CD8-positive, alpha-beta memory T cell (primary cell): ENCODE measurements around the gene GPR84. TPM values are rescaled to one million over a fixed set of nuclear protein-coding genes. Genes with fewer than 3 reads are reported as not detected.

Experiments used
- CTCF ChIA-PET: fragments of 350-600 bp; sonication (Branson Sonifier 250); formaldehyde crosslinking; loops from one replicate; lab custom pipeline; 2021; ENCODE audit warnings: antibody characterized with exemption; lab: Charles Lee
- POLR2A ChIA-PET: fragments of 350-600 bp; sonication (Branson Sonifier 250); formaldehyde crosslinking; loops from one replicate; lab custom pipeline; 2021; ENCODE audit warnings: antibody characterized with exemption; lab: Charles Lee
- DNase-seq, 5 donors: peaks; one replicate each; pipeline versions ENCODE4 v3.0.0 to v3.0.0-alpha.2; 2020 to 2022; ENCODE audit warnings: mixed read lengths in 1 of 5
- H3K27ac ChIP-seq: one replicate; pipeline ENCODE4 v1.7.0; 2013; ENCODE audit warnings: low read depth, mild to moderate bottlenecking, low read length, moderate library complexity
- H3K27me3 ChIP-seq: 2 replicates; pipeline ENCODE4 v1.7.0; 2013; ENCODE audit warnings: low read length, mild to moderate bottlenecking; ENCODE audit not compliant: insufficient read depth, poor library complexity, severe bottlenecking
- H3K36me3 ChIP-seq: 2 replicates; pipeline ENCODE4 v1.7.0; 2013; ENCODE audit warnings: mild to moderate bottlenecking, low read length, moderate library complexity; ENCODE audit not compliant: insufficient read depth
- H3K4me1 ChIP-seq: 2 replicates; pipeline ENCODE4 v1.7.0; 2013; ENCODE audit warnings: mild to moderate bottlenecking, low read length, moderate library complexity; ENCODE audit not compliant: insufficient read depth
- H3K4me3 ChIP-seq: 2 replicates; pipeline ENCODE4 v1.7.0; 2013; ENCODE audit warnings: mild to moderate bottlenecking, low read length
- H3K9me3 ChIP-seq: 2 replicates; pipeline ENCODE4 v1.7.0; 2013; ENCODE audit warnings: mild to moderate bottlenecking, low read length
- H3K27ac Mint-ChIP-seq, 8 donors: one replicate each; pipeline ENCODE4 v1.8.0; 2020 to 2021; ENCODE audit warnings: mixed read lengths in 8 of 8, mild to moderate bottlenecking in 6 of 8, inconsistent platforms in 3 of 8, moderate library complexity in 3 of 8
- H3K27me3 Mint-ChIP-seq, 2 donors: one replicate each; pipeline ENCODE4 v1.8.0; 2020 to 2021; ENCODE audit warnings: mixed read lengths in 2 of 2, mild to moderate bottlenecking in 1 of 2, moderate library complexity in 1 of 2
- H3K36me3 Mint-ChIP-seq, 3 donors: one replicate each; pipeline ENCODE4 v1.8.0; 2020 to 2021; ENCODE audit warnings: mixed read lengths in 3 of 3, inconsistent platforms in 1 of 3, mild to moderate bottlenecking in 1 of 3
- H3K4me1 Mint-ChIP-seq, 3 donors: one replicate each; pipeline ENCODE4 v1.8.0; 2020 to 2021; ENCODE audit warnings: mixed read lengths in 3 of 3, inconsistent platforms in 1 of 3, mild to moderate bottlenecking in 1 of 3
- H3K4me3 Mint-ChIP-seq, 7 donors: one replicate each; pipeline ENCODE4 v1.8.0; 2020 to 2021; ENCODE audit warnings: mixed read lengths in 7 of 7, mild to moderate bottlenecking in 6 of 7, moderate library complexity in 4 of 7, inconsistent platforms in 2 of 7
- H3K9me3 Mint-ChIP-seq, 5 donors: one replicate each; pipeline ENCODE4 v1.8.0; 2020 to 2022; ENCODE audit warnings: mixed read lengths in 5 of 5, mild to moderate bottlenecking in 3 of 5, moderate library complexity in 2 of 5, inconsistent platforms in 1 of 5
- polyA plus RNA-seq: library from polyadenylated mRNA; unstranded; fragments of 300-500 nt; fragmentation: Illumina TruSeq; gene quantifications from one replicate; pipeline ENCODE4 v1.2.3, GENCODE V29; 2021
- total RNA-seq, 2 experiments: library from RNA; stranded (reverse); gene quantifications; one replicate each; pipeline ENCODE4 v1.2.3, GENCODE V29; 2021

Gene GPR84
- total and polyA plus RNA-seq, 3 experiments from 2014 or later: 0.15 to 0.16 TPM; not detected in 1

DNA sequence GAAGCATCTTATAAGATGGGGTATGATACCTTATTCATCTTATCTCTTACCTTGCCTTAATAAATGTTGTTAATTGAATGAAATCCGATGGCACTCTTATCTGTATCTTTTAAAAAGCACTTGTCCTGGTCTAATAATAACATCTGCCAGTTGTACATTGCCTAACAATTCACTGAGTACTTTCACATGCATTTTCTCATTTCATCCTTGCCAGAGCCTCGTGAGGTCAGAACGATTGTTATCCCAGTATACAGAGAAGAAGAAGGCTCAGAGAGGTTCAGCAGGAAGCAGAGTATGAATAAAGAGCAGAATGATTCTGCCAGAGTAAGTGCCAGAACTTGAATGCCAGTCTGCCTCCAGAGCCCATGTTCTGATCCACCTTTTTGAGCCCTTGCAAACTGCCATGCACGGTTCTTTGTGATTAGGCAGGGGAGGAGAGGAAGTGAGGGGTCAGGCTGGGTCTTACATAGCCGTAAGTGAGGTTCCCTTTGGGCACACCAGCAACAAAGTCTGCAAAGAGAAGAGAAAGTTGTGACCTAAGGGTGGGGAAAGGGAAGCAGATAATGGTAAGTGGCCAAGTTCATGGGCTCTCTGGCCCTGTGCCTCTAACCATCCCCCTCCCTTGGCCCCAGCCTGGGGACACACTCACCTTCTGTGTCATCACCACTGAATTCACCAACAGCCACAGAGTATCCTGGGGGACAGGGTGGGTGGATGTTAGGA is 43.1 kb upstream of the GPR84 start:
- Mint-ChIP-seq H3K9me3 (no peaks in the 10 kb centered on the region), H3K4me3 (no peak overlapping the region), H3K27me3 (no peaks in the 10 kb centered on the region), H3K27ac (peak overlapping the region; percentile 52 to 96 (median 78)), H3K36me3 (peaks cover 21 to 86% (median 29%) of the 10 kb centered on the region in 3 donors), H3K4me1 (peaks cover 44 to 59% (median 48%) of the 10 kb centered on the region in 3 donors)
- H3K4me3 ChIP-seq: no peak overlapping the region
- H3K27ac ChIP-seq: no peak overlapping the region
- no peaks in the 10 kb centered on the region for H3K9me3 ChIP-seq
- H3K4me1 ChIP-seq: peaks cover 39% of the 10 kb centered on the region
- H3K27me3 ChIP-seq: no peaks in the 10 kb centered on the region
- no peak for DNase-seq
- ChIA-PET POLR2A (no interaction called here), CTCF (interaction anchor here (1.1 to 14.5 kb wide), 2 partner anchors 7 to 9 kb away, joined by 4 to 279 read pairs; no protein-coding TSS in a partner anchor)
- H3K36me3 ChIP-seq: peaks cover 57% of the 10 kb centered on the region

DNA sequence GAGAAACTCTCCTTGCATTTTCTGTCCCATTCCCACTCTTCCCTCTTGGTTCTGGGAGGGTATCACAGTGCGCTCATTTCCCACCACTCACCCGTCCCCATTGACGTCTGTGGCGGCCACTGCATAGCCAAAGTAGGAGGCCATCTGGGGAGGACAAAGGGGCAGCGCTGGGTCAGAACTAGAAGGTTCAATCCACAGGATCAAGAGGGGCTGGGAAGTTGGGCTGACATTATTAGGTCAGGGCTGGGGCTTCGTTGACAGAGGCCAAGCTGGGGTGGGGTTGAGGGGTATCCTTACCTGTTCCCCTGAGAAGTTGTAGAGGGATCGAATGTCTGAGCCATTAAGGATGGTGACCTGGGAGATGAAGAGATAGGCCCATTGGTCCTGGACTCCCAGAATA is 41.3 kb upstream of the GPR84 start:
- Mint-ChIP-seq H3K4me3 (no peak overlapping the region), H3K4me1 (peaks cover 32 to 44% (median 33%) of the 10 kb centered on the region in 3 donors), H3K27me3 (no peaks in the 10 kb centered on the region), H3K36me3 (peaks cover 21 to 97% (median 28%) of the 10 kb centered on the region in 3 donors), H3K9me3 (no peaks in the 10 kb centered on the region), H3K27ac (peak overlapping the region; percentile 43 to 97 (median 93))
- Histone ChIP-seq H3K4me3 (no peak overlapping the region), H3K27ac (no peak overlapping the region), H3K9me3 (no peaks in the 10 kb centered on the region), H3K27me3 (no peaks in the 10 kb centered on the region), H3K4me1 (peaks cover 21% of the 10 kb centered on the region), H3K36me3 (peaks cover 73% of the 10 kb centered on the region)
- ChIA-PET POLR2A (no interaction called here), CTCF (interaction anchor here (1.1 to 11.8 kb wide), 7 partner anchors 9 to 41 kb away, joined by 3 to 386 read pairs (median 8); partner anchors contain the start of gene ITGA5)
- DNase-seq: no peak

DNA sequence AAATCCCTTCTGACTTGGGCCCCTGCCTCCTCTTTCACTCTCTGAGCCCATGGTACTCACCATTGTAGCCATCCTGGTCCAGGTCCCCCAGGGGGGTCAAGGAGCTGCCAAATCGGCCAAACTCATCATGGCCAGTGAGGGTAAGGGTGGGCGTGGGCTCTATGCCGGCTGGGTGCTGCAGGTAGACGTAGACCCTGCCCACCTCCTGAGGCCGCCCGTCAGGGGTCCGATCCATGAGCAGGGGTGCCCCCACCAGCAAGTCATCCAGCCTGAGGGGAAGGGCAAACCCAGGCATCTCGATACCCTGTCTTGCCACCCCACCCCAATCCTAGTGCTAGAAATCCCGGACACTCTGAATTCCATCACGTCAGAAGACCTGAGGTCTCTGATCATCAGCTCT is 40.8 kb upstream of the GPR84 start:
- POLR2A ChIA-PET: no interaction called here
- no peaks in the 10 kb centered on the region for H3K27me3 ChIP-seq
- peak overlapping the region; percentile 83 to 97 (median 93) for H3K27ac Mint-ChIP-seq
- no peaks in the 10 kb centered on the region for H3K9me3 ChIP-seq
- no peak overlapping the region for H3K27ac ChIP-seq
- peaks cover 16% of the 10 kb centered on the region for H3K4me1 ChIP-seq
- peaks cover 78% of the 10 kb centered on the region for H3K36me3 ChIP-seq
- H3K36me3 Mint-ChIP-seq: peaks cover 21 to 97% (median 31%) of the 10 kb centered on the region in 3 donors
- no peak for DNase-seq
- no peak overlapping the region for H3K4me3 ChIP-seq
- H3K4me1 Mint-ChIP-seq: peaks cover 34 to 45% (median 36%) of the 10 kb centered on the region in 3 donors
- peak overlapping the region in 1 of 7 donors; percentile 6 for H3K4me3 Mint-ChIP-seq
- no peaks in the 10 kb centered on the region for H3K9me3 Mint-ChIP-seq
- CTCF ChIA-PET: interaction anchor here (1.1 to 11.8 kb wide), 7 partner anchors 9 to 42 kb away, joined by 3 to 386 read pairs (median 8); partner anchors contain the start of gene ITGA5
- no peaks in the 10 kb centered on the region for H3K27me3 Mint-ChIP-seq

DNA sequence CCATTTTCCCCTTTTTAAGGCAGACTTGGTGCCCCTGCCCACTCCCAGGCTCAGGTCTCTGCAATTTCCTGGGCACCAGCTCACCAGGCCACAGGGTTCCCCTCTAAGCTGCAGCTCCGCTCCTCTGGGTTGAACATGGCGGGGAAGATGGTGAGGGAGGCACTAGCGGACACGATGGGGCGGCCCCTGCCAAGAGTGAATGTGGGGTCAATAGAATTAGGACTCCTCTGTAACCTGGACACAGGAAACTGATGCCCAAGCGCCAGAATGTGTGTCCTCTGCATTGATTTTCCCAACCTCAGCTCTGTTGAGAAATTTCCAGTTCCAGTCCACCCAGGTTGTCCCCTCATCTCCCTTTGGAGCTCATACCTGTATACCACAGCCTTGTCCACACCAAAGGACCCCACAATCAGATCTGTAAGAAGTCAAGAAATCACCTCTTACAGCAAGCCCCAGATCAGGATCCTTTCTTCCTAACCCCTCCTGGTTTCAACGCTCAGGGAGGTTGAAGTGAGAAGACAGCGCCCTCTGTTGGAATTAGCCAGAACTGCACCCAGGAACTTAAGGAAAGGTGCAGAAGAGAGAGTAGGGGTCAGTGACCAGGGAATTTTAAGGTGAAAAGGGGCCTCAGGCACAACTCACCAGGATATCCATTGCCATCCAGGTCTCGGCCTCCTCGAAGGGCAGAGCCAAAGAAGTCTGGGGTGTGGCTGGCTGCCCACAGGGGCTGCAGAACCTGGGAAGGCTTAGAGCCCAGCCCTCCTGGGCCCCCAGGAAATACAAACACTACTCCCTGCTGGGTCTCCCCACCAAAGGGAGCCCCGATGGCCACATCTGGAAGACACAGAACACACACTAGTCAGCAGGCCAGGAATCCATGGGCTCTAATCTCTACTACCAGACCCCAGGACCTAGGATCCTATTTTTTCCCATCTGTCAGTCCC is 40.0 kb upstream of the GPR84 start:
- H3K4me1 ChIP-seq: peaks cover 18% of the 10 kb centered on the region
- peaks cover 22 to 96% (median 35%) of the 10 kb centered on the region in 3 donors for H3K36me3 Mint-ChIP-seq
- peak; percentile 47 to 76 (median 59) for DNase-seq
- peaks cover 35 to 44% (median 41%) of the 10 kb centered on the region in 3 donors for H3K4me1 Mint-ChIP-seq
- H3K27me3 Mint-ChIP-seq: no peaks in the 10 kb centered on the region
- peak overlapping the region in 1 of 7 donors; percentile 6 for H3K4me3 Mint-ChIP-seq
- ChIA-PET POLR2A (interaction anchor here (0.5 kb wide), 1 partner anchor 15 kb away, joined by 4 read pairs; no protein-coding TSS in a partner anchor), CTCF (interaction anchor here (0.6 to 11.8 kb wide), 15 partner anchors 8 to 165 kb away, joined by 3 to 386 read pairs (median 3); partner anchors contain the start of genes ITGA5 and NCKAP1L)
- H3K9me3 Mint-ChIP-seq: no peaks in the 10 kb centered on the region
- H3K9me3 ChIP-seq: no peaks in the 10 kb centered on the region
- no peak overlapping the region for H3K4me3 ChIP-seq
- H3K27ac ChIP-seq: no peak overlapping the region
- no peaks in the 10 kb centered on the region for H3K27me3 ChIP-seq
- peak overlapping the region; percentile 83 to 97 (median 93) for H3K27ac Mint-ChIP-seq
- H3K36me3 ChIP-seq: peaks cover 81% of the 10 kb centered on the region

DNA sequence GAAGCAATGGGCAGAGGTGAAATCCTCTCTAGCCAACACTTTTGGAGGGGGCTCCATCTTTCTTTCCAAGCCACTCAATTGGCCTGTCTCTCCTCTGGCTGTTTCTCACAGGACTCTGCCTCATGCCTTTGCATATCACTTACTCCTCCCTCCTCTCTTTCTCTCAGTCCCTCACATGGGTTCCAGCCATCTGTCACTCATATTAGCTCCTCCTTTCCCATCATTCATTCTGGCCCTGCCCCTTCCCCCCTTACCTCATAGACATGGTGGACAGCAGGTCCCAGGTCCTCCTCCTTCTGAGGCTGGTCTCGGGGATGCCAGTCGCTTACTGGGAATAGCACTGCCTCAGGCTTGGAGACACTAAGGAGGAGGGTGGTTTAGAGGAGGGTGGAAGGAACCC is 36.8 kb upstream of the GPR84 start:
- peak overlapping the region in 6 of 8 donors; percentile 8 to 88 (median 64) for H3K27ac Mint-ChIP-seq
- DNase-seq: no peak
- ChIA-PET POLR2A (no interaction called here), CTCF (interaction anchor here (1.6 to 11.8 kb wide), 6 partner anchors 14 to 50 kb away, joined by 3 to 386 read pairs (median 42); partner anchors contain the start of gene ITGA5)
- H3K27me3 Mint-ChIP-seq: no peaks in the 10 kb centered on the region
- H3K4me1 Mint-ChIP-seq: peaks cover 21 to 30% (median 25%) of the 10 kb centered on the region in 3 donors
- H3K27me3 ChIP-seq: no peaks in the 10 kb centered on the region
- H3K4me3 Mint-ChIP-seq: no peak overlapping the region
- peaks cover 19% of the 10 kb centered on the region for H3K4me1 ChIP-seq
- no peaks in the 10 kb centered on the region for H3K9me3 ChIP-seq
- no peaks in the 10 kb centered on the region for H3K9me3 Mint-ChIP-seq
- peaks cover 86% of the 10 kb centered on the region for H3K36me3 ChIP-seq
- peaks cover 10 to 94% (median 32%) of the 10 kb centered on the region in 3 donors for H3K36me3 Mint-ChIP-seq
- no peak overlapping the region for H3K27ac ChIP-seq
- no peak overlapping the region for H3K4me3 ChIP-seq

DNA sequence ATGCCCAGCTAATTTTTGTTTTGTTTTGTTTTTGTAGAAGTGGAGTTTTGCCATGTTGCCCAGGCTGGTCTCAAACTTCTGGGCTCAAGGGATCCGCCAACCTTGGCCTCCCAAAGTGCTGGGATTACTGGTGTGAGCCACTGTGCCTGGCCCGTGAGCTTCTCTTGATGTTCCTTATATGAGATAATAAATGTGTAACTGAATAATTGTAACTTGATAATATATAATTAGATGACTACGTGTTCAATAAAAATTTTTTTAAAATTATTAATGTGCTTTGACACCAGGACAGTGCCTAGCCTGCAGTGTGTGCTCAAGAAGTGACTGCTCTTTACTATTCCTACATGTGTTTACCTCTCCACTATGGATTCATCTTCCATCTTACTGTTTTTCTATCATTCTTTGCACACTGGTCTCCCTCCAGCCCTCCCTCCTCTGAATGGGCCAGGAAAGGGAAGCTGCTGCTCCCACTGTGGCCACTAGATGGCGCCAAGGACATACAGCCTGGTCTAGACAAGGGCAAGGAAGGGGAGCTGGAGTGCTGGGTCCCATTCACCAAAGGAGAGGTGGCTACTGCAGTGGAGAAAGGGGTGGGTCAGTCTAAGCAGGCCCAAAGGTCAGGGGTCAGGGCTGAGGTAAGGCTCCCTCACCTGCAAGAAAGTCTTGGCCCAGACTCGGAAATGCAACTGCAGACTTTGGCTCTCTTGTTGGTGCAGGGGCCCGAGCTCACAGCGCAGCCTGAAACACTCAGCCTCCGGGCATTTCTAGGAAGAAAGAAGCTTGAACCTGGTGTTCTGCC is 34.9 kb upstream of the GPR84 start:
- no peak overlapping the region for H3K27ac ChIP-seq
- ChIA-PET CTCF (interaction anchor here (0.6 to 11.8 kb wide), 34 partner anchors 9 to 924 kb away, joined by 3 to 386 read pairs (median 4); partner anchors contain the start of genes CBX5, ITGA5 and NCKAP1L), POLR2A (interaction anchor here (0.7 to 2.7 kb wide), 4 partner anchors 15 to 119 kb away, joined by 5 to 17 read pairs (median 6); partner anchors contain the start of genes CBX5, HNRNPA1 and NCKAP1L)
- H3K36me3 ChIP-seq: peaks cover 91% of the 10 kb centered on the region
- H3K9me3 ChIP-seq: no peaks in the 10 kb centered on the region
- DNase-seq: peak; percentile 77 to 91 (median 82)
- no peaks in the 10 kb centered on the region for H3K27me3 Mint-ChIP-seq
- H3K9me3 Mint-ChIP-seq: no peaks in the 10 kb centered on the region
- H3K27me3 ChIP-seq: no peaks in the 10 kb centered on the region
- peaks cover 12% of the 10 kb centered on the region for H3K4me1 ChIP-seq
- H3K4me3 Mint-ChIP-seq: no peak overlapping the region
- H3K27ac Mint-ChIP-seq: peak overlapping the region; percentile 7 to 92 (median 44)
- H3K4me3 ChIP-seq: no peak overlapping the region
- peaks cover 5 to 94% (median 25%) of the 10 kb centered on the region in 3 donors for H3K36me3 Mint-ChIP-seq
- H3K4me1 Mint-ChIP-seq: peaks cover 10 to 23% (median 15%) of the 10 kb centered on the region in 3 donors
